ENCODE results near the gene SLIT3.

SLIT3 gene

GRCh38 chr5:169265888-169266287, 35.1 kb downstream of the SLIT3 start:
- no peak for DNase-seq (ENCODE audit: low spot score)

DNA sequence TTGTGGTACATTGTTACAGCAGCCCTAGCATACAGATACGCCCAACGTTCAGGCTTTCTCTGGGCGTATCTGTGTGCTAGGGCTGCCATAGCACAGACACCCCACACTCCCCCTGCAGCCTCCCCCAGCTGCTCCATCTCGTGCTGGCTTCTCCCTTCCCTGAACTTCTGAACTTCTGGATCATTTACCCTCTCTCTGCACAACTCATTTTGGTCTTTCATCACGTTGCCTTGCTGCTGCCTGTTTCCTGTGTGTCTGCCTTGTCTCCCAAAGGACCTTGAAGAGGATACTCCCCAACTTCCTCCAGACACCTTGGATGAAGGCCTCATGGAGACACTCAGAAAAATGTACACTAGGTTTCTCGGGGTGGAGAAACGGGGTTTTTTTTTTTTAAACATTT, 37.3 kb downstream of the SLIT3 start:
- no peak for DNase-seq (ENCODE audit: low spot score)

DNA sequence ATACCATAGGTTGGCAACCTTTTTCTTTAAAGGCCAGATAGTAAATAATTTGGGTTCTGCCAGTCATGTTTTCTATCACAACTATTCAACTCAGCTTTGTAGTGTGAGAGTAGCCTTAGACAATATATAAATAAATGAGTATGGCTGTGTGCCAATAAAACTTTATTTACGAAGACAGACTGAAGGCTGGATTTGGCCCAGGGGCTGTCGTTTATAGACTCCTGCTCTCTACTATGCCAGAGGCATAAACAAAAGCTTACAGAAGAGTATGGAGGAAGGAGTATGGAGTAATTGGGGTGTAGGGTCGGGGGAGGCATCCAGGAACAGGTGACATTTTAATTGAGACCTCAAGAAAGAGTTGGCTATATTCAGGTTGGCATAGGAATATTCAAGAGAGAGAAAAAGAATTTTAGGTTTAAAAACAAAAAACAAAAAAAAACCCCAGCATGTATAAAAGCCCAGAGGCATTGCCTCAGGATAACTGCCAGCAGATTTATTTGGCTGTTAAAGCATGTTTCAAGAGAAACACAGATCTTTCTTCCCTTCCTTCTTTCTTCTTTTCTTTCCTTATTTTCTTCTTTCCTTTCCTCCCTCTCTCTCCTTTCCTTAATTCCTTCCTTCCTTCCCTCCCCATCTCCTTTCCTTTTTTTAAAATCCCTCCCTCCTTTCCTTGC, 39.9 kb downstream of the SLIT3 start:
- no peak for DNase-seq (ENCODE audit: low spot score)

- no peak for DNase-seq (ENCODE audit: low spot score)
Measured at GRCh38 chr5:169258372-169259000, 42.5 kb downstream of the SLIT3 start.

GRCh38 chr5:169256191-169256590, 44.7 kb downstream of the SLIT3 start:
- DNase-seq (ENCODE audit: low spot score), result no peak

- no peak for DNase-seq (ENCODE audit: low spot score)
Measured at GRCh38 chr5:169253071-169253470, 47.9 kb downstream of the SLIT3 start.

DNA sequence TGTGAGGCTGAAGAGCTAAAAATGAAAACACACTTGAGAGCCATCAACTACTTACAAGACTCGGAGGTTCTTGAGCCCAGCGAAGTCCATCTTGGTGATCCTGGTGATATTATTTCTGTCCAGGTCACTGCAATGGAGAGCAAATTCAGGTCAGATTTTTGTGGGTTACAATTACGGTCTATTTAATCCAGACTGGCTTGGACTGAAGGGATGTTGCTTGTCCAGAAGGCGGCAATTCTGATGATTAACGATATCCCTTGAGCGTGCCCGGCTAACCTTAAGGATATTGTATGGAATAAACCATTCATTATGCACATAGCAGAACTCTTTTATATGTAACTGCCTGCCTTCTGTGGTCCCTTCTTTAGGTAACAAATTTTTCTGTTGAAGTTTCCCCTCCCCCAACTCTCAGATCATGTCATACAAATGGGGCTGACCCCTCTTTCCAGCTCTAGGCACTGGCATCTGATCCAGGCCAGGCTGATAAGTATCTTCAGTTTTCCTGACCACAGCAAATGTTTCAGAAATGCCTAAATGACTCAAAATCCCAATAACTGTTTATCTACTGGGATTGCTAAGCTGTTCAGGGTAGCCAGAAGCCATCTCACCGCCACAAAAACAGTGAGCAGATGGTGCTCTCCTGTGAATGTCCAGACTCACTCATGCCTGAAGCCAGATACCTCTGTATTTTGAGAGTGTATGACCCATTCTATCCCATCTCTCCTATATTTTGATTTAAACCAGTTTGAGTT, 49.4 kb downstream of the SLIT3 start:
- no peak for DNase-seq (ENCODE audit: low spot score)

DNA sequence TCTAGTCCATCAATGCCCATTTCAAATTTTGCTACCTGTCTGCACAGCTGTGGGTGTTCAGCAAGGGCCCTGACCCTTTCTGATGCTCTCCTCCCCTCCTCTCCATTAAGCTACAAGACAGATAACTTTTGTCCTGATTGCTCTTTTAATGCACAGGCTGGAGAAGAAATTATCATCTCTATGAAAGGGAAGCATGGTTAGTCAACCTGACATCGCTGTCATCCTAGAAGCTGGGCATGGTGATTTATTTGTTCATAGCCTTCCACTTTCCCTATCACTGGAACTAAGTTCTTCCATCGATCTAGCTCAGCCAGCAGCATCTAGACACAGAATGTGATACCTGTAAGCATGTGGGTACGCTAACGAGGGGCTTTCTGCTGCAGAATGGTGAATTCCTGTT, 50.1 kb downstream of the SLIT3 start:
- DNase-seq (ENCODE audit: low spot score), result no peak

DNA sequence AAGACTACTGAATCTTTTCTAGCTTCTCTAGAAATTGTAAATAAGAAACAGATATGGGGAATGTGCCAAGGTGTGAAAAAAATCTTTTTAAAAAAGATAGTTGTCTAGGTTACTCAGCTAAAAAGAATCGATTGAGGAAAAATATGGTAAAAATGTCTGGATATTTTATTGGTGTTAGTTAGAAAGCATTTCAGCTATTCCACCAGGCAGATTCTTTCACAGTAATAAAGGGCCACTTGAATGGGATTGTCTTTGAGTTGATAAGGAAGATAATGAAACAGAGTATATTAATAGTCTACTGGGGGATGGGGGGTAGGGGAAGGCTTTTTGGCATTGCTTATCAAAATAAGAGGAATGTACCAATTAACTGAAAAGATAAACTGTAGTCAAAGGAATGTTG, 51.9 kb downstream of the SLIT3 start:
- no peak for DNase-seq (ENCODE audit: low spot score)

- no peak for DNase-seq (ENCODE audit: low spot score)
Measured at GRCh38 chr5:169248550-169248949, 52.4 kb downstream of the SLIT3 start.

DNA sequence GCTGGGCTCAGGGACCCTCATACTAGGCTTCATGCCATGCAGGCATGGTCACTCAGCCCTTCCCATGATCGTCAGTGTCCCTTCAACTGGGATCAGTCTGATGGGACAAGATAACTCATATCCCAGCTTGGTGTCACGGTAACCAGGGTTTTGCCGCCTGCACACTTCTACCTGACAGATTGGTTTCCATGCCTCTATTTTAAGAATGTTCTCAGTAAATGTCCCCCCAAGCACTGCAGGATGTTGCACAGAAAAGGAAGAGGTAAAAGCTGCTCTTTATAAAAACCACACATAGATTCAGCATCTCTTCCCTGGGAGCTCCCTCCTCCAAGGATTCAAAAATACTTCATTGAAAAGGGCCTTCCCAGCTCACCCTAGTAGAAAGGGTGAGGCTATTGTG, 56.1 kb downstream of the SLIT3 start:
- DNase-seq (ENCODE audit: low spot score), result no peak

DNA sequence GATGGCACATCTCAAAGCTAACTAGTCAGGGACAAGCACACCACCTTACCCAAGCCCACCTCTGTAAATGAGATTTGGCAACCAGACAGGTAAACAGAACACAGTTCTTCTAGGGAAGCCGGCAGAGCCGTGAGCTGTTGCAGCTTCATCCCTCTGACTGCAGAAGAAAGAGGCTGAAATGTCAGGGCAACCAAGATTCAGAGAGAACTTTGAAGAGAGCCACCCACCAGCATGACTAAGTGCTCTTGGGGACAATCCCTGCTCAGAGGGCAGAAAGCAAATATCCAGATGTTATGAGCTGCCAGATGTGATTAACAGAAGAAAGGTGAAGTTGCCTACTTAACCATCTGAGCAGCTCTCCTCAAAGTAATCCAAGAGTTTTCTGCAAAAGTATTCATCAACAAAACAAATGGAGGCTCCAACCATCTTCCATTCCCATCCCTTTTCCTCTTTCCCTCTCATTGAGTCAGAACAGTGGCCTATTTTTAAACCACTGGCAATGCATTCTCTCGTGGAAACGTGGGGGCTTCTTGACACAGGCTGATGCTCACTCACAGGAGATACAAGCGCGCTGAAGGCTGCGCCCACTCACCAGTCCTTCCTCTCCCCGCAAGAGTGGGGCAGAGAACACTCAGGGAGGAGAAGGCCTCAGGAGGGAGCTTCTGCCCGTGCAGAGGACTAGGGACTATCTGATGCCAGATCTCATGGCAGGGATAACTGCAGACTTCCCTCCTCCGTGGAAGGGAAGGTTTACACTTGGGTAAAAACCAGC, 57.1 kb downstream of the SLIT3 start:
- DNase-seq (ENCODE audit: low spot score), result no peak

DNA sequence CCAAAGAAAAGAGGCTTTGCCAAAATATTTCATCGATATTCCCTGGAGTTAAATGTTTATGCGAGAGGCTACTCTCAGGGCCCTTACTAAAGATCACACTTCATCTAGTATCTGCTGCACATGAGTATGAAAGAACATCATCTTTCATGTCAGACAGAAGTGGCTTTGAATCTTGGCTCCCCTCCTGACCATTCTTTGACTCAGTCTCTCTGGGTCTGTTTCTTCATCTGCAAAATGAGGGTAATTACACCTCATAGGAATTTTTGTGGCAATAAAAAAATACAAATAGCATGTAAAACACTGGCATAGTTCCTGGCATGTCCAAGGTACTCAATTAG, 58.1 kb downstream of the SLIT3 start:
- no peak for DNase-seq (ENCODE audit: low spot score)

DNA sequence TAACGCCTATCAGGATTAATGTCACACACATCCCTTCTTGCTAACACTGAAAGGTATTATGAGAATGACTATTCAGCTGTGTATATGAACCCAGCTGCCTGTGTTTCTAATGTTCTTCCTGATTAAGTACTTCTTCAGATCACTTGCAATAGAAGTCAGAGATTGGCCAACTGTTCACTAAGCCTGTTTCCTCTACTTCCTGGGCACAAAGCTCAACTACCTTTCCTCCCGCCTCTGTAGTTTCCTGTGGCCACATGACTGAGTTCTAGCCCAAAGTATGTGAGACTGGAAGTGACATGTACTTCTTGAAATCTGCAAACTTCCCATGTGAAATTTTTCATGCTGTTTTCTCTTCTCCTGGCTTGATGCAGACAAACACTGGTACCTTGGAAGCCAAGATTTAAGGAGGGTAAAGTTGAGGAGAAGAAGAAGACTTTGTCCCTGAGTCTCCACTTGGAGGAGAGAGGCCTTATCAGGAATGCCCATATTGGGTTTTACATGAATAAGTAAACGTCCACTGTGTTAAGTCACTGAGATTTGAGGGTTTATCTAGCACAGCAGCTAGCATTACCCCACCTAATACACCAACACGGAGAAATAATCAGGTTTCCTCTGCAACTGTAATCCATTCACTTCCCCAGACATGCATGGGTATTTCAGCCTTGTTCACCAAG, 58.6 kb downstream of the SLIT3 start:
- no peak for DNase-seq (ENCODE audit: low spot score)

GRCh38 chr5:169229342-169229892, 71.5 kb downstream of the SLIT3 start:
- DNase-seq (ENCODE audit: low spot score), result no peak

- DNase-seq (ENCODE audit: low spot score), result no peak
Measured at GRCh38 chr5:169226895-169227294, 74.0 kb downstream of the SLIT3 start.

DNA sequence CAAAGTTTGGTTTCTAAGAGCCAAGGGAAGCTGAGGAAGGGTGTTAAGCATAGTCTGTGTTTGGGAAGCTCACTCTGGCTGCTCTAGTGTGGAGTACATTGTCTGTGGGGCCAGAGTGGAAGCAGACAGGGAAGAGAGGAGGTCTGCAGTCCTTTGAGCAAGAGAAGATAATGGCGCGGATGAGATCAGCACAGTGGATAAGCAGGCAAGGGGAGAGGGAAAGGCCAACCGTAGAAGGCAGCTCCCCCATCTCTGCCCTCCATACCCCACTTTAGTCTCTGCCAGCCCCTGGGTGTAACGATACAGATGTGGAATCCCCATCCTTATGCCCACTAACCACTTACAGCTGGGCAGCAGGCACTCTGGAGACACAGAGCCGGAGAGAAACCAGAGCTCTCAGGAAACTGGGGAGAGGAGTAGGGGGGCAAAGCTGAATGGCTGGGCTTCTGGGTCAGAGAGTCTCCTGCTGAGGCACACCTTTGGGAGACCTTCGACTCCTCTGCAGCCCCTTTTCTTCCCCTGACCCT, 75.0 kb downstream of the SLIT3 start:
- DNase-seq (ENCODE audit: low spot score), result no peak

DNA sequence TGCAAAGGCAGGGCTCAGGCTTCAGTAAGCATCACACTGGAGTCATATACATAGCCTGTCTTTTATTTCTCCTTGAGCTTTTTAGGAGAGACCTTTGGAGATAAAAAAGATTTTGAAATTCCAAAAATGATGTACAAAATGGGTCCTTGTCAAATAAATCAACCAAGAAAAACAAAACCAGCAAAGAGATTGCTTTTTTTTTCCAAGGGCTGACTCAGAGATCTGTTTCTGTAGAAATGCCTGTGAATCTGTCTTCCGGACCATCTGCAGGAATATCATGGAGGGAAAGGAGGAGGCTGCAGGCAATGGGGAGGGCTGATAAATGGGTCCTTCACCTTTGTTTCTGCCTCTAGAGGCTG, 77.4 kb downstream of the SLIT3 start:
- no peak for DNase-seq (ENCODE audit: low spot score)

GRCh38 chr5:169222934-169223594, 77.9 kb downstream of the SLIT3 start:
- no peak for DNase-seq (ENCODE audit: low spot score)

DNA sequence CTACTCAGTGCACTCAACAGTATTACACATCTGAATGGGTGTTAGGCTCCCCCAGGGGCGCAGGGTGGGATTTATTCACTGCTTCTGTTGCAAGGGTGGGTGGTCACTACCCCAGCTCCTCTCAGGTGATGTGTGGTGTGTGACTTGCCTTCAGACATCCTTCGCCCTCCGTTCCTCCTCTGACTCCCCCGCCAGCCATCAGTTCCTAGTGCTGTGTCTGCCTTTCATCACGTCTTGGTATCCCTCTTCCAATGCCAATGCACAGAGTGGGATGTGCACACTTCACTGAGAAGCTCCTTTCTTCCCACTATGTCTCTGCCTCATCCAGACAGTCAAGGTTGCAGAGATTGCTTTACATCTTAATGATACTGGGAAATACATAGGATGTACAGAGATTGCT, 79.4 kb downstream of the SLIT3 start:
- DNase-seq (ENCODE audit: low spot score), result no peak

- DNase-seq (ENCODE audit: low spot score), result no peak
Measured at GRCh38 chr5:169219961-169220360, 81.0 kb downstream of the SLIT3 start.
